HCT116 (cell line): ENCODE results near the gene PTPN20.

Experiments
- CTCF ChIP-seq, 3 experiments: fragments of 200-600 bp in 1 of 3; sonication (generic) in 1 of 3; IDR thresholded peaks in 2 of 3; conservative IDR thresholded peaks in 1 of 3; 2 replicates each; pipeline ENCODE4 v1.5.1; 2012 to 2017; ENCODE audit warnings: low read depth in 2 of 3, low read length in 2 of 3, antibody characterized with exemption in 1 of 3, borderline replicate concordance in 1 of 3, control low read depth in 1 of 3, mild to moderate bottlenecking in 1 of 3, mixed read lengths in 1 of 3, mixed run types in 1 of 3, moderate library complexity in 1 of 3; ENCODE audit not compliant: insufficient read depth in 1 of 3
- EZH2 ChIP-seq: fragments of 200-600 bp; sonication (generic); IDR thresholded peaks from 2 replicates; pipeline ENCODE4 v1.6.1; 2017; ENCODE audit warnings: antibody characterized with exemption, mixed run types
- POLR2A ChIP-seq: IDR thresholded peaks from 2 replicates; pipeline ENCODE4 v1.7.0; 2011; ENCODE audit warnings: borderline replicate concordance; ENCODE audit not compliant: insufficient read depth, insufficient read length; ENCODE audit errors: extremely low read depth
- TCF7L2 ChIP-seq: IDR thresholded peaks from 2 replicates; pipeline ENCODE4 v1.7.0; 2011; ENCODE audit warnings: borderline replicate concordance, inconsistent platforms; ENCODE audit not compliant: insufficient read depth, insufficient read length; ENCODE audit errors: extremely low read depth

GRCh38 chr10:47023237-47024045 lies 112.2 kb downstream of the PTPN20 start:
- TF ChIP-seq POLR2A, result no peak
- TF ChIP-seq EZH2, result no peak
- no peak for TF ChIP-seq TCF7L2
- no peak for TF ChIP-seq CTCF (IDR thresholded peaks at IDR 0.05 in 2 of 3, conservative IDR thresholded peaks at IDR 0.05 in 1 of 3; ENCODE audit: borderline replicate concordance in 1 of 3, insufficient read depth in 1 of 3, low read depth in 2 of 3, low read length in 2 of 3)
